B cell (primary cell): Measurements from ENCODE around the gene ABCC9. TPM values are rescaled to one million over a fixed set of nuclear protein-coding genes. Genes with fewer than 3 reads are reported as not detected.

Experiments used
- ATAC-seq: fragments of 200-7000 bp; cut with Tn5 transposase; one replicate; pipeline ENCODE4 v1.10.0; 2021; ENCODE audit warnings: low read depth, mild to moderate bottlenecking, moderate number of reproducible peaks, moderate library complexity
- CTCF ChIA-PET: fragments of 350-600 bp; sonication (Branson Sonifier 250); formaldehyde crosslinking; loops from one replicate; lab custom pipeline; 2021; ENCODE audit warnings: antibody characterized with exemption, inconsistent platforms; lab: Charles Lee
- POLR2A ChIA-PET: fragments of 350-600 bp; sonication (Branson Sonifier 250); formaldehyde crosslinking; loops from one replicate; lab custom pipeline; 2021; ENCODE audit warnings: antibody characterized with exemption; lab: Charles Lee
- DNase-seq: peaks from one replicate; pipeline ENCODE4 v3.0.0; 2013
- H2AFZ ChIP-seq: 2 replicates; pipeline ENCODE4 v1.6.1; 2012; ENCODE audit warnings: mild to moderate bottlenecking, low read depth, low read length; ENCODE audit not compliant: insufficient read depth, poor library complexity, severe bottlenecking
- H3K27ac ChIP-seq, 2 donors: 1 replicate in 1 of 2; 2 replicates in 1 of 2; pipeline ENCODE4 v1.5.1; 2012 to 2013; ENCODE audit warnings: low read length in 2 of 2, mild to moderate bottlenecking in 2 of 2, moderate library complexity in 1 of 2
- H3K27me3 ChIP-seq, 4 experiments: fragments of 200-600 bp in 1 of 4; sonication (generic) in 1 of 4; replicated peaks in 1 of 4; 1 replicate in 2 of 4; 2 replicates in 2 of 4; pipeline versions ENCODE4 v1.6.1 to v1.7.0; 2013 to 2016; ENCODE audit warnings: low read length in 3 of 4, mild to moderate bottlenecking in 2 of 4, mixed read lengths in 1 of 4, moderate library complexity in 1 of 4; ENCODE audit not compliant: insufficient read depth in 4 of 4, control insufficient read depth in 3 of 4; ENCODE audit errors: control extremely low read depth in 1 of 4
- H3K36me3 ChIP-seq, 2 experiments: replicated peaks in 1 of 2; 1 replicate in 1 of 2; 2 replicates in 1 of 2; pipeline versions ENCODE4 v1.6.1 to v1.7.1; 2013; ENCODE audit warnings: low read length in 1 of 2; ENCODE audit not compliant: insufficient read depth in 2 of 2, control insufficient read depth in 1 of 2; ENCODE audit errors: control extremely low read depth in 1 of 2, extremely low read depth in 1 of 2
- H3K4me1 ChIP-seq, 2 donors: fragments of 200-600 bp in 1 of 2; sonication (generic) in 1 of 2; 1 replicate in 1 of 2; 2 replicates in 1 of 2; pipeline versions ENCODE4 v1.5.1 to v1.6.1; 2013 to 2017; ENCODE audit warnings: low read length in 2 of 2; ENCODE audit not compliant: control insufficient read depth in 2 of 2, insufficient read depth in 2 of 2
- H3K4me2 ChIP-seq: replicated peaks from 2 replicates; pipeline ENCODE3; 2012; ENCODE audit warnings: mild to moderate bottlenecking, low read depth, low read length; ENCODE audit not compliant: poor library complexity, severe bottlenecking
- H3K4me3 ChIP-seq, 5 experiments: fragments of 200-600 bp in 1 of 5; sonication (generic) in 1 of 5; 1 replicate in 3 of 5; 2 replicates in 2 of 5; pipeline versions ENCODE4 v1.5.1 to v1.7.0; 2011 to 2016; ENCODE audit warnings: low read length in 4 of 5, mild to moderate bottlenecking in 4 of 5, low read depth in 2 of 5, control low read depth in 1 of 5, moderate library complexity in 1 of 5; ENCODE audit not compliant: insufficient read depth in 1 of 5; ENCODE audit errors: control extremely low read depth in 1 of 5, extremely low read depth in 1 of 5
- H3K79me2 ChIP-seq: fragments of 200-600 bp; sonication (generic); one replicate; pipeline ENCODE4 v1.6.0; 2016; ENCODE audit warnings: low read length; ENCODE audit not compliant: control insufficient read depth, insufficient read depth
- H3K9ac ChIP-seq: fragments of 200-600 bp; sonication (generic); 2 replicates; pipeline ENCODE4 v1.6.1; 2017; ENCODE audit warnings: mild to moderate bottlenecking, low read length, moderate library complexity
- H3K9me3 ChIP-seq, 3 donors: one replicate each; pipeline versions ENCODE4 v1.6.1 to v1.7.1; 2013; ENCODE audit warnings: low read length in 2 of 3; ENCODE audit not compliant: control insufficient read depth in 2 of 3, insufficient read depth in 1 of 3; ENCODE audit errors: control extremely low read depth in 1 of 3
- H4K20me1 ChIP-seq: 2 replicates; pipeline ENCODE4 v1.6.0; 2012; ENCODE audit warnings: mild to moderate bottlenecking, low read length; ENCODE audit not compliant: insufficient read depth, control insufficient read depth, poor library complexity, severe bottlenecking
- H3K27ac Mint-ChIP-seq: one replicate; pipeline ENCODE4 v1.8.0; 2021; ENCODE audit warnings: mixed read lengths
- H3K27me3 Mint-ChIP-seq: one replicate; pipeline ENCODE4 v1.8.0; 2021; ENCODE audit warnings: mixed read lengths
- H3K4me1 Mint-ChIP-seq: one replicate; pipeline ENCODE4 v1.8.0; 2021; ENCODE audit warnings: mixed read lengths
- H3K4me3 Mint-ChIP-seq: one replicate; pipeline ENCODE4 v1.8.0; 2021; ENCODE audit warnings: mixed read lengths
- H3K9me3 Mint-ChIP-seq: one replicate; pipeline ENCODE4 v1.8.0; 2022; ENCODE audit warnings: mixed read lengths; ENCODE audit not compliant: insufficient read depth
- EZH2 ChIP-seq: IDR thresholded peaks from 2 replicates; pipeline ENCODE4 v1.6.1; 2012; ENCODE audit warnings: borderline replicate concordance, low read depth, mild to moderate bottlenecking, moderate library complexity, low read length; ENCODE audit not compliant: insufficient read depth, poor library complexity, severe bottlenecking
- WGBS: methylation state at CpG from one replicate; pipeline ENCODE4 v1.1.5; 2013; ENCODE audit warnings: missing lambda C conversion rate; ENCODE audit not compliant: insufficient coverage; 5-methylcytosine and 5-hydroxymethylcytosine counted together
- intact Hi-C: fragments of 100-400 bp; cut with micrococcal nuclease; formaldehyde crosslinking; loops from one replicate; pipeline ENCODE4 v1.10.0; 2022
- polyA plus RNA-seq: library from polyadenylated mRNA; depleted of rRNA; stranded (reverse); fragments of >200 nt; gene quantifications from 2 replicates; pipeline ENCODE4 v1.2.3, GENCODE V29; 2012
- total RNA-seq, 2 donors: library from RNA; stranded (reverse); fragments of 120-200 nt in 1 of 2; gene quantifications; 1 replicate in 1 of 2; 2 replicates in 1 of 2; pipeline versions ENCODE4 v1.2.3 to v1.2.4, GENCODE V29; 2013 to 2022
- TF ChIP-seq, protein P1 (sequence below): fragments of 200-600 bp; IDR thresholded peaks from one replicate; pipeline ENCODE4 v1.8.0; 2022; ENCODE audit warnings: antibody characterized with exemption, mild to moderate bottlenecking

Gene ABCC9
- total and polyA plus RNA-seq, 2 donors (not counting 1 experiment from before 2014, with no cell fraction given) = not detected

DNA sequence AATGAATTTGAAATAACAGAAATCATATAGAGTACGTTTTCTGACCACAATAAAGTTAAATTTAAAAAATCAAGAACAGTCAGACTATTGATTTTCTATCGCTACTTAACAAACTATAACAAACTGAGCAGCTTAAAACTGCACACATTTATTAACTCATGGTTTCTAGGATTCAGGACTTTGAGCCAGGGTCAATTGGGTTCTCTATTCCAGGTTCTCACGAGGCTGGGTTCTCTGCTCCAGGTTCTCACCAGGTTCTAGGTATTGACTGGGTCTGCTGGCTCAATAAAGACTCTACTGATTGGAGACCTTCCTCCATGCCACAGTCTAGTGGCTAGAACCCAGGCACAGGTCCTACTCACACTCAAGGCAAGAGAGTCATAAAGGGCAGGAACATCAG lies 22.8 kb downstream of the ABCC9 start:
- H3K9ac ChIP-seq = no peak overlapping the region
- no peak overlapping the region for H3K4me2 ChIP-seq
- H3K27ac ChIP-seq = no peak overlapping the region
- no peak overlapping the region for H3K4me3 ChIP-seq
- Mint-ChIP-seq H3K4me3 (no peak overlapping the region), H3K4me1 (no peaks in the 10 kb centered on the region), H3K27me3 (no peaks in the 10 kb centered on the region), H3K9me3 (no peaks in the 10 kb centered on the region), H3K27ac (no peak overlapping the region)
- no peaks in the 10 kb centered on the region for H4K20me1 ChIP-seq
- H2AFZ ChIP-seq = no peak overlapping the region
- DNase-seq = no peak
- H3K27me3 ChIP-seq = no peaks in the 10 kb centered on the region
- H3K4me1 ChIP-seq = no peaks in the 10 kb centered on the region
- 89% methylated on average over 2 of the region's 3 CpGs for WGBS
- no peaks in the 10 kb centered on the region for H3K36me3 ChIP-seq
- H3K79me2 ChIP-seq = no peaks in the 10 kb centered on the region
- no peak for ATAC-seq
- POLR2A ChIA-PET = no interaction called here
- intact Hi-C loops = no loop called here
- CTCF ChIA-PET = no interaction called here
- no peaks in the 10 kb centered on the region for H3K9me3 ChIP-seq
- TF ChIP-seq EZH2 = no peak
- TF ChIP-seq, protein P1, sequence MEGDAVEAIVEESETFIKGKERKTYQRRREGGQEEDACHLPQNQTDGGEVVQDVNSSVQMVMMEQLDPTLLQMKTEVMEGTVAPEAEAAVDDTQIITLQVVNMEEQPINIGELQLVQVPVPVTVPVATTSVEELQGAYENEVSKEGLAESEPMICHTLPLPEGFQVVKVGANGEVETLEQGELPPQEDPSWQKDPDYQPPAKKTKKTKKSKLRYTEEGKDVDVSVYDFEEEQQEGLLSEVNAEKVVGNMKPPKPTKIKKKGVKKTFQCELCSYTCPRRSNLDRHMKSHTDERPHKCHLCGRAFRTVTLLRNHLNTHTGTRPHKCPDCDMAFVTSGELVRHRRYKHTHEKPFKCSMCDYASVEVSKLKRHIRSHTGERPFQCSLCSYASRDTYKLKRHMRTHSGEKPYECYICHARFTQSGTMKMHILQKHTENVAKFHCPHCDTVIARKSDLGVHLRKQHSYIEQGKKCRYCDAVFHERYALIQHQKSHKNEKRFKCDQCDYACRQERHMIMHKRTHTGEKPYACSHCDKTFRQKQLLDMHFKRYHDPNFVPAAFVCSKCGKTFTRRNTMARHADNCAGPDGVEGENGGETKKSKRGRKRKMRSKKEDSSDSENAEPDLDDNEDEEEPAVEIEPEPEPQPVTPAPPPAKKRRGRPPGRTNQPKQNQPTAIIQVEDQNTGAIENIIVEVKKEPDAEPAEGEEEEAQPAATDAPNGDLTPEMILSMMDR = no peak

- no peaks in the 10 kb centered on the region for H4K20me1 ChIP-seq
- intact Hi-C loops = no loop called here
- Mint-ChIP-seq H3K4me1 (no peaks in the 10 kb centered on the region), H3K9me3 (no peaks in the 10 kb centered on the region), H3K4me3 (no peak overlapping the region), H3K27ac (no peak overlapping the region), H3K27me3 (no peaks in the 10 kb centered on the region)
- no peaks in the 10 kb centered on the region for H3K9me3 ChIP-seq
- no peaks in the 10 kb centered on the region for H3K4me1 ChIP-seq
- H3K27me3 ChIP-seq = no peaks in the 10 kb centered on the region
- TF ChIP-seq, protein P1 = no peak
- TF ChIP-seq EZH2 = no peak
- H3K4me3 ChIP-seq = no peak overlapping the region
- DNase-seq = no peak
- POLR2A ChIA-PET = no interaction called here
- no peak overlapping the region for H3K27ac ChIP-seq
- WGBS = no CpG with 5 or more reads among the region's 1 CpG
- H3K79me2 ChIP-seq = no peaks in the 10 kb centered on the region
- ATAC-seq = no peak
- H3K36me3 ChIP-seq = no peaks in the 10 kb centered on the region
- no peak overlapping the region for H2AFZ ChIP-seq
- no peak overlapping the region for H3K4me2 ChIP-seq
- H3K9ac ChIP-seq = no peak overlapping the region
- CTCF ChIA-PET = no interaction called here
These were observed 27.4 kb downstream of the ABCC9 start for GRCh38 chr12:21913823-21914222.
